Mucosa of stomach (tissue), 1 donor: Measurements from ENCODE around the gene JAML.

Experiments used
- H3K27me3 ChIP-seq: one replicate; pipeline ENCODE4 v1.7.0; 2013; ENCODE audit warnings: mild to moderate bottlenecking, low read length; ENCODE audit not compliant: control insufficient read depth, insufficient read depth
- H3K36me3 ChIP-seq: one replicate; pipeline ENCODE4 v1.7.0; 2013; ENCODE audit warnings: low read length; ENCODE audit not compliant: control insufficient read depth, insufficient read depth
- H3K4me1 ChIP-seq: one replicate; pipeline ENCODE4 v1.7.0; 2013; ENCODE audit warnings: mild to moderate bottlenecking, low read length; ENCODE audit not compliant: control insufficient read depth, insufficient read depth
- H3K4me3 ChIP-seq: one replicate; pipeline ENCODE4 v1.7.0; 2013; ENCODE audit warnings: low read length
- H3K9ac ChIP-seq: one replicate; pipeline ENCODE4 v1.7.0; 2013; ENCODE audit warnings: mild to moderate bottlenecking, low read length, moderate library complexity
- H3K9me3 ChIP-seq: one replicate; pipeline ENCODE4 v1.7.0; 2013; ENCODE audit warnings: mild to moderate bottlenecking, low read length, moderate library complexity; ENCODE audit not compliant: control insufficient read depth
- donor health status: Pancreatic carcinoma.

Gene JAML

GRCh38 chr11:118153516-118153915 lies 71.3 kb downstream of the JAML start:
- H3K9me3 ChIP-seq = no peaks in the 10 kb centered on the region
- no peaks in the 10 kb centered on the region for H3K36me3 ChIP-seq
- no peak overlapping the region for H3K4me3 ChIP-seq
- peaks cover 96% of the 10 kb centered on the region for H3K27me3 ChIP-seq
- H3K4me1 ChIP-seq = peaks cover 13% of the 10 kb centered on the region
- H3K9ac ChIP-seq = no peak overlapping the region

- Histone ChIP-seq H3K27me3 (peaks cover 94% of the 10 kb centered on the region), H3K4me3 (peak within 1 kb of the TSS; percentile 31), H3K9ac (no peak within 1 kb of the TSS), H3K36me3 (no peaks in the 10 kb centered on the region), H3K4me1 (peaks cover 13% of the 10 kb centered on the region), H3K9me3 (no peaks in the 10 kb centered on the region)
These were observed 72.0 kb downstream of the JAML start, which contains the start of gene SCN4B for GRCh38 chr11:118152552-118153471. TSS of gene SCN4B (minus strand) at chr11:118152823. CDS start at chr11:118152673, 150 bp downstream.

- H3K4me3 ChIP-seq = no peak overlapping the region
- peaks cover 13% of the 10 kb centered on the region for H3K4me1 ChIP-seq
- no peaks in the 10 kb centered on the region for H3K9me3 ChIP-seq
- no peaks in the 10 kb centered on the region for H3K36me3 ChIP-seq
- H3K9ac ChIP-seq = no peak overlapping the region
- peaks cover 92% of the 10 kb centered on the region for H3K27me3 ChIP-seq
These were observed 72.7 kb downstream of the JAML start for GRCh38 chr11:118152020-118152551.

- Histone ChIP-seq H3K9me3 (no peaks in the 10 kb centered on the region), H3K4me3 (no peak overlapping the region), H3K27me3 (peaks cover 88% of the 10 kb centered on the region), H3K36me3 (no peaks in the 10 kb centered on the region), H3K9ac (no peak overlapping the region), H3K4me1 (peaks cover 13% of the 10 kb centered on the region)
These were observed 73.4 kb downstream of the JAML start for GRCh38 chr11:118151431-118151830.

- no peaks in the 10 kb centered on the region for H3K9me3 ChIP-seq
- H3K9ac ChIP-seq = no peak overlapping the region
- peaks cover 74% of the 10 kb centered on the region for H3K27me3 ChIP-seq
- H3K36me3 ChIP-seq = no peaks in the 10 kb centered on the region
- no peak overlapping the region for H3K4me3 ChIP-seq
- H3K4me1 ChIP-seq = peaks cover 13% of the 10 kb centered on the region
These were observed 75.3 kb downstream of the JAML start for GRCh38 chr11:118149493-118149892.

GRCh38 chr11:118148856-118149255 lies 76.0 kb downstream of the JAML start:
- Histone ChIP-seq H3K9me3 (no peaks in the 10 kb centered on the region), H3K4me3 (no peak overlapping the region), H3K9ac (no peak overlapping the region), H3K4me1 (peaks cover 13% of the 10 kb centered on the region), H3K27me3 (peaks cover 69% of the 10 kb centered on the region), H3K36me3 (no peaks in the 10 kb centered on the region)

- no peak overlapping the region for H3K4me3 ChIP-seq
- H3K27me3 ChIP-seq = peaks cover 70% of the 10 kb centered on the region
- no peaks in the 10 kb centered on the region for H3K9me3 ChIP-seq
- no peak overlapping the region for H3K9ac ChIP-seq
- peaks cover 13% of the 10 kb centered on the region for H3K4me1 ChIP-seq
- no peaks in the 10 kb centered on the region for H3K36me3 ChIP-seq
These were observed 76.6 kb downstream of the JAML start for GRCh38 chr11:118148240-118148639.

- H3K36me3 ChIP-seq = no peaks in the 10 kb centered on the region
- H3K4me3 ChIP-seq = no peak overlapping the region
- no peak overlapping the region for H3K9ac ChIP-seq
- peaks cover 70% of the 10 kb centered on the region for H3K27me3 ChIP-seq
- H3K9me3 ChIP-seq = no peaks in the 10 kb centered on the region
- peaks cover 8% of the 10 kb centered on the region for H3K4me1 ChIP-seq
These were observed 77.3 kb downstream of the JAML start for GRCh38 chr11:118147502-118147901.

GRCh38 chr11:118146554-118146953 lies 78.3 kb downstream of the JAML start:
- H3K4me1 ChIP-seq = no peaks in the 10 kb centered on the region
- H3K9ac ChIP-seq = no peak overlapping the region
- no peaks in the 10 kb centered on the region for H3K36me3 ChIP-seq
- no peak overlapping the region for H3K4me3 ChIP-seq
- peaks cover 65% of the 10 kb centered on the region for H3K27me3 ChIP-seq
- H3K9me3 ChIP-seq = no peaks in the 10 kb centered on the region

GRCh38 chr11:118145285-118146227 lies 79.3 kb downstream of the JAML start:
- Histone ChIP-seq H3K4me3 (no peak overlapping the region), H3K4me1 (no peaks in the 10 kb centered on the region), H3K9me3 (no peaks in the 10 kb centered on the region), H3K9ac (peak overlapping the region; percentile 47), H3K27me3 (peaks cover 59% of the 10 kb centered on the region), H3K36me3 (no peaks in the 10 kb centered on the region)

- Histone ChIP-seq H3K36me3 (no peaks in the 10 kb centered on the region), H3K9ac (no peak overlapping the region), H3K9me3 (no peaks in the 10 kb centered on the region), H3K27me3 (peaks cover 56% of the 10 kb centered on the region), H3K4me1 (no peaks in the 10 kb centered on the region), H3K4me3 (no peak overlapping the region)
These were observed 80.2 kb downstream of the JAML start for GRCh38 chr11:118144301-118145268.
